HepG2 (cell line): Measurements from ENCODE around the gene BBOX1. TPM values are rescaled to one million over a fixed set of nuclear protein-coding genes. Genes with fewer than 3 reads are reported as not detected.

Experiments used
- ATAC-seq: fragments of 200-7000 bp; cut with Tn5 transposase; 3 replicates; pipeline ENCODE4 v1.9.1; 2020; ENCODE audit warnings: mild to moderate bottlenecking, moderate library complexity
- BruUV-seq: library from RNA; stranded (reverse); fragments of 400-500 nt; replicated peaks from 2 replicates; lab custom pipeline; 2021; lab: Mats Ljungman, UMichigan
- CTCF ChIA-PET: fragments of 300-600 bp; formaldehyde crosslinking; extraction: SDS; loops from one replicate; lab custom pipeline; 2021; ENCODE audit warnings: low total read pairs, inconsistent platforms, low intra/inter-chr PET ratio; lab: Yijun Ruan, JAX
- POLR2A ChIA-PET: fragments of 350-600 bp; sonication (Branson Sonifier 250); formaldehyde crosslinking; loops from one replicate; lab custom pipeline; 2020; ENCODE audit warnings: antibody characterized with exemption, inconsistent platforms; lab: Yijun Ruan, JAX
- DNase-seq: peaks from one replicate; pipeline ENCODE4 v3.0.0-alpha.2; 2015; ENCODE audit warnings: low spot score
- FAIRE-seq: peaks from 3 replicates; lab custom pipeline; 2011; peaks lifted over from hg19 to GRCh38; lab: Jason Lieb, UNC
- H2AFZ ChIP-seq: one replicate; pipeline ENCODE4 v1.6.1; 2011; ENCODE audit warnings: low read length, inconsistent platforms
- H3K27ac ChIP-seq: fragments of 300-600 bp; 3 replicates; pipeline ENCODE4 v1.8.0; 2011; ENCODE audit warnings: mixed run types, mild to moderate bottlenecking, mixed read lengths, low read length, inconsistent platforms; ENCODE audit not compliant: insufficient read depth; ENCODE audit errors: extremely low read length
- H3K27me3 ChIP-seq, 2 experiments: fragments of 200-600 bp in 1 of 2; 2 replicates in 1 of 2; 3 replicates in 1 of 2; pipeline versions ENCODE4 v1.6.0 to v1.8.0; 2011; ENCODE audit warnings: low read length in 2 of 2, mild to moderate bottlenecking in 2 of 2, moderate library complexity in 2 of 2, inconsistent platforms in 1 of 2; ENCODE audit not compliant: insufficient read depth in 2 of 2, control insufficient read depth in 1 of 2
- H3K36me3 ChIP-seq, 2 experiments: fragments of 200-600 bp in 1 of 2; replicated peaks in 1 of 2; 2 replicates in 1 of 2; 3 replicates in 1 of 2; pipeline versions ENCODE4 v1.5.1 to v1.8.0; 2011; ENCODE audit warnings: low read length in 2 of 2, inconsistent platforms in 1 of 2; ENCODE audit not compliant: insufficient read depth in 2 of 2, control insufficient read depth in 1 of 2
- H3K4me1 ChIP-seq: 2 replicates; pipeline ENCODE4 v1.5.1; 2012; ENCODE audit warnings: low read length, inconsistent platforms; ENCODE audit not compliant: insufficient read depth
- H3K4me2 ChIP-seq: 2 replicates; pipeline ENCODE4 v1.6.0; 2011; ENCODE audit warnings: low read depth, low read length, inconsistent platforms
- H3K4me3 ChIP-seq, 3 experiments: fragments of 200-600 bp in 1 of 3; sonication (generic), shearing (Covaris generic) in 1 of 3; replicated peaks in 1 of 3; 2 replicates each; pipeline ENCODE4 v1.5.1; 2011 to 2016; ENCODE audit warnings: low read length in 3 of 3, inconsistent platforms in 2 of 3, low read depth in 2 of 3, mild to moderate bottlenecking in 2 of 3, control low read depth in 1 of 3, mixed read lengths in 1 of 3; ENCODE audit not compliant: insufficient read depth in 1 of 3
- H3K79me2 ChIP-seq: one replicate; pipeline ENCODE4 v1.6.1; 2011; ENCODE audit warnings: low read length, inconsistent platforms; ENCODE audit not compliant: insufficient read depth
- H3K9ac ChIP-seq: 2 replicates; pipeline ENCODE4 v1.6.0; 2011; ENCODE audit warnings: mild to moderate bottlenecking, low read depth, low read length, inconsistent platforms; ENCODE audit not compliant: insufficient read depth
- H3K9me3 ChIP-seq: 2 replicates; pipeline ENCODE4 v1.5.1; 2012; ENCODE audit warnings: mild to moderate bottlenecking, low read length
- H4K20me1 ChIP-seq: 2 replicates; pipeline ENCODE4 v1.6.0; 2011; ENCODE audit warnings: inconsistent platforms, mild to moderate bottlenecking, low read length, moderate library complexity; ENCODE audit not compliant: insufficient read depth
- IRF9 ChIP-seq: sonication (generic); formaldehyde crosslinking; IDR thresholded peaks from 2 replicates; pipeline ENCODE4 v1.8.0; 2022; ENCODE audit warnings: missing genetic modification reagents, mild to moderate bottlenecking, borderline replicate concordance
- LCORL ChIP-seq, 2 experiments: fragments of 450-650 bp in 1 of 2; sonication (generic) in 1 of 2; formaldehyde crosslinking in 1 of 2; IDR thresholded peaks; 2 replicates each; pipeline versions ENCODE4 v1.5.0 to v1.6.1; 2017 to 2020; ENCODE audit warnings: antibody characterized with exemption in 1 of 2, missing genetic modification reagents in 1 of 2
- MEIS2 ChIP-seq: sonication (generic); formaldehyde crosslinking; IDR thresholded peaks from 2 replicates; pipeline ENCODE4 v1.9.0; 2021; ENCODE audit warnings: mild to moderate bottlenecking, missing genetic modification reagents
- NR2F6 ChIP-seq, 2 experiments: IDR thresholded peaks; 2 replicates each; pipeline ENCODE4 v1.6.1; 2016; ENCODE audit warnings: antibody characterized with exemption in 1 of 2, mild to moderate bottlenecking in 1 of 2
- TAF15 ChIP-seq: fragments of 200-400 bp; formaldehyde crosslinking; IDR thresholded peaks from one replicate; pipeline ENCODE4 v1.6.1; 2018; ENCODE audit warnings: mild to moderate bottlenecking, low read depth, low read length; ENCODE audit not compliant: poor library complexity, severe bottlenecking
- TEAD2 ChIP-seq: sonication (generic); formaldehyde crosslinking; IDR thresholded peaks from 2 replicates; pipeline ENCODE4 v1.9.0; 2021; ENCODE audit warnings: missing genetic modification reagents
- ZBTB4 ChIP-seq: sonication (generic); formaldehyde crosslinking; IDR thresholded peaks from 2 replicates; pipeline ENCODE4 v1.4.0; 2020; ENCODE audit warnings: missing genetic modification reagents, mild to moderate bottlenecking, borderline replicate concordance
- ZFP90 ChIP-seq: sonication (generic); formaldehyde crosslinking; IDR thresholded peaks from 2 replicates; pipeline ENCODE4 v1.8.0; 2022; ENCODE audit warnings: missing genetic modification reagents, mild to moderate bottlenecking, inconsistent platforms, borderline replicate concordance
- ZMYM4 ChIP-seq: sonication (generic); formaldehyde crosslinking; IDR thresholded peaks from 2 replicates; pipeline ENCODE4 v1.8.1; 2023; ENCODE audit warnings: mild to moderate bottlenecking, missing genetic modification reagents
- ZNF224 ChIP-seq: sonication (generic); formaldehyde crosslinking; IDR thresholded peaks from 2 replicates; pipeline ENCODE4 v1.5.0; 2020; ENCODE audit warnings: mild to moderate bottlenecking, missing genetic modification reagents
- ZNF253 ChIP-seq: sonication (generic); formaldehyde crosslinking; IDR thresholded peaks from 2 replicates; pipeline ENCODE4 v1.8.0; 2022; ENCODE audit warnings: mild to moderate bottlenecking, missing genetic modification reagents, borderline replicate concordance
- ZNF280D ChIP-seq: sonication (generic); formaldehyde crosslinking; IDR thresholded peaks from 2 replicates; pipeline ENCODE4 v1.5.1; 2020; ENCODE audit warnings: mild to moderate bottlenecking, missing genetic modification reagents
- ZNF441 ChIP-seq: sonication (generic); formaldehyde crosslinking; IDR thresholded peaks from 2 replicates; pipeline ENCODE4 v1.7.0; 2021; ENCODE audit warnings: missing genetic modification reagents, borderline replicate concordance
- ZNF616 ChIP-seq: sonication (generic); formaldehyde crosslinking; IDR thresholded peaks from 2 replicates; pipeline ENCODE4 v1.5.0; 2020; ENCODE audit warnings: low read depth, mild to moderate bottlenecking, missing genetic modification reagents
- in situ Hi-C: cut with HindIII; loops from 2 replicates; pipeline ENCODE4 v1.10.0; 2017; ENCODE audit warnings: low pct_unique_long_range_greater_than_20kb; ENCODE audit not compliant: extremely low pct_ligation_motif_present
- intact Hi-C: fragments of 100-400 bp; cut with micrococcal nuclease; formaldehyde crosslinking; loops from one replicate; pipeline ENCODE4 v1.10.0; 2022; ENCODE audit not compliant: unreplicated experiment
- polyA plus RNA-seq, 8 experiments: library from polyadenylated mRNA; depleted of rRNA in 3 of 8; stranded (reverse) in 7 of 8; unstranded in 1 of 8; fragments of >200 nt; fragmentation: Illumina TruSeq in 4 of 8; extraction: Trizol in 4 of 8; gene quantifications; 2 replicates each; pipeline versions ENCODE4 v1.2.1 to v1.2.3, GENCODE V29; 2011 to 2016; ENCODE audit warnings: low read depth in 4 of 8, missing spikeins in 1 of 8, mixed read lengths in 1 of 8; ENCODE audit not compliant: insufficient read depth in 1 of 8
- total RNA-seq, 5 experiments: library from RNA; depleted of rRNA; stranded (reverse); fragments of >200 nt; fragmentation: Illumina TruSeq; extraction: Trizol; gene quantifications; 2 replicates each; pipeline ENCODE4 v1.2.3, GENCODE V29; 2016; ENCODE audit warnings: low read depth in 1 of 5
- TF ChIP-seq, protein P1 (sequence below): sonication (generic); formaldehyde crosslinking; IDR thresholded peaks from 2 replicates; pipeline ENCODE4 v1.5.0; 2020; ENCODE audit warnings: mild to moderate bottlenecking, missing genetic modification reagents

The BBOX1 gene
- total and polyA plus RNA-seq, 2 of the 13 experiments (the other 11 are each of a cell fraction or from before 2014, with no cell fraction given): not detected

DNA sequence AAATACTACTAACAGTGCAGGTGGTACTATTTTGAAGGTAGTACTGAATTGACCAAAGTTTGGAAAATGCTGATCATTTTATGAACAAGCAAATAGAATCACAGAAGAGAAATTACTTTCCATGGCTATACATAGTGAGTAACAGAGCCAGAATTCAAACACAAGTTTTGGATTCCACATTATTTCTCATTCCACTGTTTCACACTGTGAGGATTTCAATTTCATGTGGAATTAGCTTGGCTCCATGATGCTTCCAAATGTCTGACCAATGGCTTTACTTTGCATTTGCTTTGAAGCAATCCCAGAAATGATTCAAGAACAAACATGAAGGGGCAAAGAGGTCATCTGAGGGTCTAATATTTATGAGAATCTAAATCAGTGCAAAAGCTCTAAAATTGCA is 98.1 kb downstream of the BBOX1 start:
- intact Hi-C loops: no loop called here
- CTCF ChIA-PET: no interaction called here
- Histone ChIP-seq H2AFZ (no peak overlapping the region), H3K27me3 (no peaks in the 10 kb centered on the region), H4K20me1 (no peaks in the 10 kb centered on the region), H3K79me2 (no peaks in the 10 kb centered on the region), H3K27ac (no peak overlapping the region), H3K36me3 (no peaks in the 10 kb centered on the region), H3K9me3 (peaks cover 7% of the 10 kb centered on the region; the same call in 1 of the 2 replicates), H3K4me3 (no peak overlapping the region), H3K9ac (no peak overlapping the region), H3K4me2 (no peak overlapping the region), H3K4me1 (no peaks in the 10 kb centered on the region)
- TF ChIP-seq NR2F6 (IDR thresholded peaks at IDR 0.05) (no peak), NR2F6 (CRISPR knock-in tag; IDR thresholded peaks at IDR 0.05) (no peak), ZMYM4 (no peak), ZNF280D (CRISPR knock-in tag) (no peak), TAF15 (no peak), ZBTB4 (CRISPR knock-in tag) (no peak), MEIS2 (CRISPR knock-in tag) (no peak), ZNF253 (CRISPR knock-in tag) (no peak), IRF9 (CRISPR knock-in tag) (no peak), ZFP90 (CRISPR knock-in tag) (no peak), TEAD2 (CRISPR knock-in tag) (no peak), LCORL (IDR thresholded peaks at IDR 0.05) (no peak), LCORL (CRISPR knock-in tag; IDR thresholded peaks at IDR 0.05) (no peak), ZNF616 (CRISPR knock-in tag) (no peak), ZNF224 (CRISPR knock-in tag) (no peak), ZNF441 (CRISPR knock-in tag) (no peak)
- TF ChIP-seq, protein P1, sequence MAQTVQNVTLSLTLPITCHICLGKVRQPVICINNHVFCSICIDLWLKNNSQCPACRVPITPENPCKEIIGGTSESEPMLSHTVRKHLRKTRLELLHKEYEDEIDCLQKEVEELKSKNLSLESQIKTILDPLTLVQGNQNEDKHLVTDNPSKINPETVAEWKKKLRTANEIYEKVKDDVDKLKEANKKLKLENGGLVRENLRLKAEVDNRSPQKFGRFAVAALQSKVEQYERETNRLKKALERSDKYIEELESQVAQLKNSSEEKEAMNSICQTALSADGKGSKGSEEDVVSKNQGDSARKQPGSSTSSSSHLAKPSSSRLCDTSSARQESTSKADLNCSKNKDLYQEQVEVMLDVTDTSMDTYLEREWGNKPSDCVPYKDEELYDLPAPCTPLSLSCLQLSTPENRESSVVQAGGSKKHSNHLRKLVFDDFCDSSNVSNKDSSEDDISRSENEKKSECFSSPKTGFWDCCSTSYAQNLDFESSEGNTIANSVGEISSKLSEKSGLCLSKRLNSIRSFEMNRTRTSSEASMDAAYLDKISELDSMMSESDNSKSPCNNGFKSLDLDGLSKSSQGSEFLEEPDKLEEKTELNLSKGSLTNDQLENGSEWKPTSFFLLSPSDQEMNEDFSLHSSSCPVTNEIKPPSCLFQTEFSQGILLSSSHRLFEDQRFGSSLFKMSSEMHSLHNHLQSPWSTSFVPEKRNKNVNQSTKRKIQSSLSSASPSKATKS (CRISPR knock-in tag): no peak
- in situ Hi-C loops: no loop called here
- POLR2A ChIA-PET: no interaction called here
- BruUV-seq: no TSS peak
- FAIRE-seq (no peak), DNase-seq (no peak), ATAC-seq (no peak)
